Tibial artery (tissue), 4 donors: ENCODE measurements around the gene C1QL1.

Experiments used
- DNase-seq, 2 donors: peaks; one replicate each; pipeline ENCODE4 v3.0.0-alpha.2; 2019
- H3K27ac ChIP-seq, 2 donors: fragments of 200-600 bp; sonication (generic) in 1 of 2; 1 replicate in 1 of 2; 2 replicates in 1 of 2; pipeline ENCODE4 v1.5.1; 2018 to 2019; ENCODE audit warnings: mild to moderate bottlenecking in 1 of 2
- H3K27me3 ChIP-seq, 2 donors: fragments of 200-600 bp; sonication (generic) in 1 of 2; one replicate each; pipeline versions ENCODE4 v1.5.1 to v1.6.0; 2016 to 2019
- H3K36me3 ChIP-seq, 3 donors: fragments of 200-600 bp; sonication (generic) in 2 of 3; one replicate each; pipeline ENCODE4 v1.5.1; 2016 to 2019; ENCODE audit warnings: mild to moderate bottlenecking in 2 of 3
- H3K4me1 ChIP-seq, 4 donors: fragments of 200-600 bp; sonication (generic) in 2 of 4; 1 replicate in 3 of 4; 2 replicates in 1 of 4; pipeline ENCODE4 v1.5.1; 2016 to 2019
- H3K4me3 ChIP-seq, 2 donors: fragments of 200-600 bp; sonication (generic) in 1 of 2; 1 replicate in 1 of 2; 2 replicates in 1 of 2; pipeline ENCODE4 v1.5.1; 2018 to 2019; ENCODE audit warnings: mild to moderate bottlenecking in 2 of 2
- H3K9me3 ChIP-seq, 3 donors: fragments of 200-600 bp; sonication (generic) in 1 of 3; one replicate each; pipeline ENCODE4 v1.5.1; 2016 to 2019
- CTCF ChIP-seq, 2 experiments: fragments of 200-600 bp in 1 of 2; fragments of 450-650 bp in 1 of 2; IDR thresholded peaks; one replicate each; pipeline ENCODE4 v1.5.1; 2017 to 2019; ENCODE audit warnings: antibody characterized with exemption in 2 of 2, mild to moderate bottlenecking in 1 of 2, moderate library complexity in 1 of 2
- intact Hi-C: fragments of 100-400 bp; cut with DNase I; formaldehyde crosslinking; loops from one replicate; pipeline ENCODE4 v1.15.0; 2023; ENCODE audit warnings: low total_unique reads

C1QL1 gene

GRCh38 chr17:44910231-44911106 is 57.6 kb downstream of the C1QL1 start:
- peaks cover 0 to 10% (median 7%) of the 10 kb centered on the region in 4 donors for H3K4me1 ChIP-seq
- no peak for DNase-seq
- TF ChIP-seq CTCF (IDR thresholded peaks at IDR 0.05) = no peak
- no peak overlapping the region for H3K27ac ChIP-seq
- intact Hi-C loops = loop anchor here (5.0 kb wide), 1 partner anchor 197 kb away; no protein-coding TSS in a partner anchor
- no peak overlapping the region for H3K4me3 ChIP-seq
- peaks cover 0 to 21% of the 10 kb centered on the region in 2 donors for H3K27me3 ChIP-seq
- no peaks in the 10 kb centered on the region for H3K36me3 ChIP-seq
- no peaks in the 10 kb centered on the region for H3K9me3 ChIP-seq
